Measurements from ENCODE around the gene LANCL3. TPM values are rescaled to one million over a fixed set of nuclear protein-coding genes. Genes with fewer than 3 reads are reported as not detected.
"Not testable (repeated sequence)": the region's sequence is repeated elsewhere in the genome, so short reads cannot be mapped to it uniquely, and the experiment has no call there.

LANCL3 gene
- total RNA-seq, 1 donor from 2014 or later: 0.03 TPM

- H3K27me3 Mint-ChIP-seq (ENCODE audit: unreplicated experiment): no peaks in the 10 kb centered on the region
- H3K4me3 Mint-ChIP-seq (ENCODE audit: unreplicated experiment): no peak overlapping the region
- H3K27ac Mint-ChIP-seq (ENCODE audit: unreplicated experiment): no peak overlapping the region
- H3K9me3 Mint-ChIP-seq (ENCODE audit: unreplicated experiment): peaks cover 9% of the 10 kb centered on the region
- DNase-seq (ENCODE audit: extremely low spot score, unreplicated experiment): no peak
- no peaks in the 10 kb centered on the region for H3K4me1 Mint-ChIP-seq (ENCODE audit: unreplicated experiment)
- no peaks in the 10 kb centered on the region for H3K36me3 Mint-ChIP-seq (ENCODE audit: unreplicated experiment)
- TF ChIP-seq CTCF (IDR thresholded peaks at IDR 0.05): no peak
Measured at GRCh38 chrX:37646254-37646653, 74.8 kb downstream of the LANCL3 start.

GRCh38 chrX:37650879-37651278 is 79.4 kb downstream of the LANCL3 start:
- H3K36me3 Mint-ChIP-seq (ENCODE audit: unreplicated experiment); H3K9me3 Mint-ChIP-seq (ENCODE audit: unreplicated experiment); H3K4me3 Mint-ChIP-seq (ENCODE audit: unreplicated experiment); H3K27ac Mint-ChIP-seq (ENCODE audit: unreplicated experiment); H3K4me1 Mint-ChIP-seq (ENCODE audit: unreplicated experiment); H3K27me3 Mint-ChIP-seq (ENCODE audit: unreplicated experiment); DNase-seq (ENCODE audit: extremely low spot score, unreplicated experiment): not testable (repeated sequence)

- Mint-ChIP-seq H3K4me1 (ENCODE audit: unreplicated experiment) (no peaks in the 10 kb centered on the region), H3K36me3 (ENCODE audit: unreplicated experiment) (no peaks in the 10 kb centered on the region), H3K27ac (ENCODE audit: unreplicated experiment) (no peak overlapping the region), H3K4me3 (ENCODE audit: unreplicated experiment) (no peak overlapping the region), H3K9me3 (ENCODE audit: unreplicated experiment) (no peaks in the 10 kb centered on the region), H3K27me3 (ENCODE audit: unreplicated experiment) (no peaks in the 10 kb centered on the region)
- no peak for TF ChIP-seq CTCF (IDR thresholded peaks at IDR 0.05)
- no peak for DNase-seq (ENCODE audit: extremely low spot score, unreplicated experiment)
Measured at GRCh38 chrX:37651921-37652452, 80.5 kb downstream of the LANCL3 start.

- H3K27me3 Mint-ChIP-seq (ENCODE audit: unreplicated experiment): no peaks in the 10 kb centered on the region
- H3K36me3 Mint-ChIP-seq (ENCODE audit: unreplicated experiment): no peaks in the 10 kb centered on the region
- no peak for TF ChIP-seq CTCF (IDR thresholded peaks at IDR 0.05)
- DNase-seq (ENCODE audit: extremely low spot score, unreplicated experiment): no peak
- H3K9me3 Mint-ChIP-seq (ENCODE audit: unreplicated experiment): no peaks in the 10 kb centered on the region
- H3K27ac Mint-ChIP-seq (ENCODE audit: unreplicated experiment): no peak overlapping the region
- no peak overlapping the region for H3K4me3 Mint-ChIP-seq (ENCODE audit: unreplicated experiment)
- H3K4me1 Mint-ChIP-seq (ENCODE audit: unreplicated experiment): no peaks in the 10 kb centered on the region
Measured at GRCh38 chrX:37652589-37653231, 81.2 kb downstream of the LANCL3 start.

- no peak for TF ChIP-seq CTCF (IDR thresholded peaks at IDR 0.05)
- H3K4me3 Mint-ChIP-seq (ENCODE audit: unreplicated experiment): no peak overlapping the region
Measured at GRCh38 chrX:37653397-37654085, 82.1 kb downstream of the LANCL3 start.

More at GRCh38 chrX:37653397-37654085, 82.1 kb downstream of the LANCL3 start:
- Mint-ChIP-seq H3K27ac (ENCODE audit: unreplicated experiment) (no peak overlapping the region), H3K36me3 (ENCODE audit: unreplicated experiment) (no peaks in the 10 kb centered on the region), H3K9me3 (ENCODE audit: unreplicated experiment) (peaks cover 5% of the 10 kb centered on the region), H3K4me1 (ENCODE audit: unreplicated experiment) (no peaks in the 10 kb centered on the region), H3K27me3 (ENCODE audit: unreplicated experiment) (no peaks in the 10 kb centered on the region)
- no peak for DNase-seq (ENCODE audit: extremely low spot score, unreplicated experiment)
